Activated CD8-positive, alpha-beta memory T cell treated with anti-CD3 and anti-CD28 coated beads for 1 hour (primary cell): ENCODE data around the gene TBCC.

Experiments
- DNase-seq, 2 donors: peaks; one replicate each; pipeline ENCODE4 v3.0.0-alpha.2; 2020; ENCODE audit warnings: low read depth in 1 of 2; ENCODE audit errors: extremely low read depth in 1 of 2

The TBCC gene

GRCh38 chr6:42771741-42772100 lies 25.8 kb upstream of the TBCC start:
- no peak for DNase-seq

DNA sequence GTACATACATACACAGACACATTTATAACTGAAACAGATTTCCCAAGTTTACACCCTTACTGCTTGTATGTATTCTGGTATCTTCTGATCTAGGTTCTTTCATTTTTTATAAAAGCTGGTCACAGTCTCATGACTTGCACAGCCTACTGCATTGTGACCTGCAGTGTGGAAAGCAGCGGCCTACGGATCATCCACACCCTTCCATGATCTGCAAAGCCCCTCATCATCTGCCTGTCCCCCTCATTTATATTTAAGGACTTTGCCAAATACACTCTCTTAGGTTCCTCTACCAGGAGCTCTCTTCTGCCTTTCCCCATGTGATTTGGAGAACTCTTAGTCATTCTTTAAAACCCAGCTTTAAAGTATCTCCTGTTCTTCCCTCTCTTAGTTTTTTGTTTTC lies 23.9 kb upstream of the TBCC start:
- no peak for DNase-seq

DNA sequence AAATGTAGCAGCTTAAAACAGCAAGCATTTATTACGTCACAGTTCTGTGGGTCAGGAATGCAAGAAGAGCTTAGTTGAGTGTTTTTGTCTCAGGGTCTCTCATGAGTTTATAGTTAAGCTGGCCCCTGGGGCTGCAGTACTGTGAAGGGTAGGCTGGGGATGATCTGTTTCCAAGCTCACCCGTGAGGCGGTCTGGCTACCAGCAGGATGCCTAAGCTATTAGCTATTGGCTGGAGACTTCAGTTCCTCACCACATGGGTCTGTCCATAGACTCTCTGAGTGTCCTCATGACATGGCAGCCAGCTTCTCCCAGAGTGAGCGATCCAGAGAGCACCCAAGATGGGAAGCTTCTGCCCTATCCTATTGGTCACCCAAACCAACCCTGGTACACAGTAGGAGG lies 23.1 kb upstream of the TBCC start:
- no peak for DNase-seq

GRCh38 chr6:42766163-42766670 lies 20.3 kb upstream of the TBCC start:
- no peak for DNase-seq

DNA sequence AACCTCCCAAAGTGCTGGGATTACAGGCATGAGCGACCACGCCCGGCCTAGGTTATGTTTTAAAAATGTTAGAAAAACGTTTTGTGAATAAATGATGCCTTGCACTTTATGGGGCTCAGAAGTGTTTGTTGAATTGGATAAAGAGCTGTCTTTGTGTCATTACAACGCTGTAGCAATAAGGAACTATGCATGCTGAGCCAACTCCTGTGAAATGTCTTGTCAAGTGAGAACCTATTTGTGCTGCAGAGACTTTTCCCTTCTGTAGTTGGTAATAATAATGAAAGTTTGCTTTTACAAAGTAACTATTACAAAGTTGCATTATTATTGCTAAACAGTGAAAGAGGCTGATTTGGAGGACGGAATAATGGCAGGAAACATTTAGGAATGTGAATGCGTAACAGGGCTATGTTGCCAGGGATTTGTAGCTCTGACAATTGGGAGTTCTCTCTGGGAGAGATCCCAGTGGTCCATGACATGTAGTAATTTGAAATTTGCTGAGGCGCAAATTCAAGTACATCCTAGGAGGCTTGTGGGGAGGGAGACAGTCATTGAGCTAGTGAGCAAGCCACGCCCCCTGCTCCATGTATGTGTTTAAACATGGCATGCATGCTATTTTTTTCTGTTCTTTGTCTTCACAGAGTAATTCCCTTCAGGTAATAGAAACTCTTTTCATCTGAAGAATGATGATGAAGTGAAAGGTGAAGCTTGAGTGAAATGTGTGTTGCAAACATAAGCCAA lies 19.2 kb upstream of the TBCC start:
- no peak for DNase-seq

DNA sequence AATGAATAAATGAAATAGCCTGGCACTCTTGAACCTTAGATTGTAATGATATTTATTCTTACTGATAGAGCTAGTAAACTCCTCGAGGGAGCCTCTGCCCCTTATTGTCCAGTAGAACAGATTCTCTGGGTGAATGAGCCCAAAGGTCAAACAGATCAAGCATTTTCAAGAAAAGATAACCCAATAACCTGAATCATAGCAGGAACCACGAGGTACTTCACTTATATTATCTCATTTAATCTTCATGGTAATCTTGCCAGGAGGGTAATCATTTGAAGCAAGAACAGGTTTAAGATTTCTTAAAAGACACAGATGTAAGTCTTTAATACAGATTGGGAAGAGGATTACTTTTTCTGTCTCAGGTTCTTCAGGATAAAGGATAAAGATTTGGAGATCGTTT lies 17.0 kb upstream of the TBCC start:
- DNase-seq, result no peak

GRCh38 chr6:42762426-42762859 lies 16.5 kb upstream of the TBCC start:
- no peak for DNase-seq

DNA sequence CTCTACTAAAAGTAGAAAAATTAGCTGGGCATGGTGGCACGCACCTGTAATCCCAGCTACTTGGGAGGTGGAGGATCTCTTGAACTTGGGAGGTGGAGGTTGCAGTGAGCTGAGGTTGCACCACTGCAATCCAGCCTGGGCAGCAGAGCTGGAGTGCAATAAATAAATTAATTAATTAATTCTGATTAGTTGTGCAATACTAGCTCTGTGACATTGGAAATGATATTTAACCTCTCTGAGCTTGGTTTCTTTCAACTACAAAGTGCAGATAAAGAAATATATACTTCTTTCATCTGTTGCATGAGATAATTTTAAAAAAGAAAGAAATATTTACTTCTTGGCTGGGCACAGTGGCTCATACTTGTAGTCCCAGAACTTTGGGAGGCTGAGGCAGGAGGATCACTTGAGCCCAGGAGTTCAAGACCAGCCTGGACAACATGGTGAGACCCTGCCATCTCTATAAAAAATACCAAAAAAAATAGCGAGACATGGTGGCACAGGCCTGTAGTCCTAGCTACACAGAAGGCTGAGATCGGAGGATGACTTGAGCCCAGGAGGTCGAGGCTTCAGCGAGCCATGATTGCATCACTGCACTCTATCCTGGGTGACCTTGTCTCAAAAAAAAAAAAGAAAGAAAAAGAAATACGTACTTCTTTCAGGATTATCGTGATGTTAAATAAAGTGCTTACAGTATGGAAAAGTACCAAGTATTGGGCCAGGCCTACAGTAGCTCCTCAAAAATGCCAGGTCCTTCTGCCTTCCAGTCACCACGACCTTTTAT lies 15.6 kb upstream of the TBCC start:
- no peak for DNase-seq

DNA sequence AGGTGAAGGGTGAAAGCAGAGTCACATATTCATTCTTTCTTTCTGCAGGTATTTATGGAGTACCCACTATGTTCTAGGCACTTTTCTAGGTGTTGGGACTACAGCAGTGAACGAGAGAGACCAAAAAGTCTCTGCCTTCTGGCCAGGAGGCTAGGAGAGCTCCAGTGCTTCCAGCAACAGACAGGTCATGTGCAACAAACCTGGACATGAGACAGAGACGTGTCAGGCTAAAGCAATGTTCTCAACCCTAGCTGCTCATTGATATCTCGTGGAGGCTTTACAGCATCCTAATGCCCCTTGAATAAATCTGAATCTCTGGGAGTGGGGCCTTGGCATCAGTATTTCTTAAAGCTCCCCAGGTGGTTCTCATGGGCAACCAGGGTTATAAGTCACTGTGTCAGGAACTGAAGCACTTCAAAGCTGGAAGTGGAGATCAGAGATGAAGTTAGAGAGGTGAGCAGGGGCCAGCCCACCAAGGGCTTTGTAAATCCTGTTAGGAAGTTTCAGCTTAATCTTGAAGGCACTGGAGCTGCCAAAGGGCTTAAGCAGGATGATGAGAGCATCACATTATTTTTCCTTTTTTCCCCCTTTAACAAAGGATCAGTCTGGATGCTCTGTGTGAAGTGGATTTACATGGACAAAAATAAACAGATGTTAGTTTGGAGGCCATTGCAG lies 13.0 kb upstream of the TBCC start:
- no peak for DNase-seq

DNA sequence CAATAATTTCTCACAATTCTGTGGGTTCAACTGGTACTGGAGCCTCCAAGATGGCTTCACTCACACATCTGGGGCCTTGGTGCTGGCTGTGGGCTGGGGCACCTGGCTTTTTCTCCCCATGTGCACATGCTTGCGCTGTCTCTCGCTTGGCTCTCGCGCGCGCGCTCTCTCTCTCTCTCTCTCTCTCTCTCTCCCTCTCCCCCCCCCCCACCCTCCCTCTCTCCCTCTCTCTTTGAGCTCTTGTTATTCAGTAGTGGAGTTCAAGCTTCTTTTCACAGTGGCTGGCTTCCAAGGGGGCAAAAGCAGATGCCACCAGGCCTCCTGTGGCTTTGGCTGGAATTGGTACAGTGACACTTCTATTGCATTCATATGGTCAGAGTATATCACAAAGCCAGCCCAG lies 10.8 kb upstream of the TBCC start:
- no peak for DNase-seq

DNA sequence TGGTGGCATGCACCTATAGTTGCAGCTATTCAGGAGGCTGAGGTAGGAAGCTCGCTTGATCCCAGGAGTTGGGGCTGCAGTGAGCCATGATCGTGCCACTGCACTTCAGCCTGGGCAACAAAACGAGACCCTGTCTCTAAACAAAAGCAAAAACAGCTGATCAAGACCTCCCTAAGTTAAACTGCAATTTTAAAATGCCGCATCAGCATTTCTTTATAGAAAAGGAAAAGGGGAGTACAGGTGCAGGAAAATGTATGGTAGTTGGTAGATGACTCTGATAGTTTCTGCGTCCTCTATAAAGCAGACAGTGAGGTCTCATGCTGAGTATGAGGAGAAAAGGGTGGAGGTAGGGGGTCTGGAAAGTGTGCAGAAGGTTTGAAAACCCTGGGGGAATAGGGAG lies 8.9 kb upstream of the TBCC start:
- no peak for DNase-seq

- no peak for DNase-seq
Measured at GRCh38 chr6:42751055-42751454, 5.2 kb upstream of the TBCC start.

DNA sequence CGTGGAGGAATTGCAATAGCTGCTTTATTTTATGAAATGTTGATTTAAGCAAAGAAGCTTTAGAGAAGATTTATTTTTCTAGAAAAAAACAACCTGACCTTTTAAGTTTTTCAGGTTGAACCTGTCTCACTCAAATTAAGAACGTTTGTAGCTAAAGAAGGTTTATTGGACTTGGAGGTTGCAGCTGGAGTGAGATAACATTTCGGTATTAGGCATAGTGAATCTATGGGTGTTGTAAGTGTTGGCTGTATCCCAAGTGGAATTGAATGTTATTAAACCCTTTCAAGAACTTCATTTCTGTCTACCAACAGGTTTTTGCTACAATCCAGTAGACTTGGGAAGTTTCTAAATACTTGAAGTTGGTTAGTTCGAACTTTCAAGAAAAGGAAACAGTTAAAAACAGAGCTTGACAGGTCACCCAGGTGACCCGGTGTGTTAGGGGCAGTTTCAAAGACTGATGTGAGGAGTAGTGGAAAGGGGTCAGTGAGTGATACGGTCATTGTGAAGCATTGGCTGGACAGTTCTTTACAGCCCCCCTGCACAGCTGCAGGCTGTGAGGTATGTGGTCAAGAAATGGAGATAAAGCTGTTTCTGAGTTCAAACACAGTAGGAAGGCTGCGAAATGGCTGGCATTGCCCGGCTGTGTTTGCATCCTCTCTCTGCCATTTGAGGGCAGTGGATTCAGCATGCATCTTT lies 2.4 kb upstream of the TBCC start:
- no peak for DNase-seq

DNA sequence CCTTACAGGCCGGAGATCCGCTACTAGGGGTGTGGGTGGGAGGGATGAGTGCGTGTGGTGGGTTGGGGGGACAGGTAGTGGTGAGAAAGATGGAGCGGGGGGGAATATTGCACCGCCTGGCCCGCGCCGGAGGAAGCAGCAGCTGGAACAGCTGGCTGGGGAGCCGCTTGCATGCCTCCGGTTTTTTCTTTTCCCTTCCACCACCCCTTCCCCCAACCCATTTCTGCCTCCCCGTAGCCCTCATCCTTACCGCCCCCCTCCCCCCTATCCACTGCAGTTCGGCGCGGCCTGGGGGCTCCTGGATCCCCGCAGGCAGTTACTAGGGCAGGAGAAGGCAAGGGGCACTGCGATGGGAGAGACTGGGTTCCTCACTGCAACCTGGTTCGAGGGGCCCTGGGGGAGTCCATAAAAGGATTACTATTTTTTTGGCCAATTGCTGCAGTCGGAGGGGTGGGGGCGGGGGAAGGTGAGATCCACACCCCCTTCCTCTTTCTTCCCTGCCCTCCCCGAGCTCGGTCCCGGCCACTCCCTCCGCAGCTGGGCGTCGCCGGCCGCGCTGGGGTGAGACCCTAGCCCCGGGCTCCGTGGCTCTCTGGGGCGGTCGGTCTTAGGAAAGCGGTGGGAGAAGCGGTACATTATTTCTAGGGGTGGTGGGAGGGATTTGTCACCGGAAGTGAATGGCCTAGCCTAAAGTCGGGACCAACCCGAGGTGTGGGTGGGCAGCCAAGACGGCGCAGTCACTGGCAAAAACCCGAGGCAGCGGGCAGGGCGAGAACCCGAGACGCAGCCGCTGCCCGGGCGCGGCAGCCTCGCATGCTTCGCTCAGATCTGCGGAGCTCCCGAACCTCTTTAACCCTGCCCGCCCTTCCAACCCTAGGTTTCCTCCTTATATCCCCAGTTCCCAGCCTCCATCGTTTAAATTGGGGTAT lies 824 bp upstream of the TBCC start:
- DNase-seq, result peak; percentile 36 to 67

GRCh38 chr6:42745083-42745639 lies 742 bp downstream of the TBCC start:
- DNase-seq, result no peak

GRCh38 chr6:42744351-42744893 lies 1.5 kb downstream of the TBCC start:
- DNase-seq, result no peak

DNA sequence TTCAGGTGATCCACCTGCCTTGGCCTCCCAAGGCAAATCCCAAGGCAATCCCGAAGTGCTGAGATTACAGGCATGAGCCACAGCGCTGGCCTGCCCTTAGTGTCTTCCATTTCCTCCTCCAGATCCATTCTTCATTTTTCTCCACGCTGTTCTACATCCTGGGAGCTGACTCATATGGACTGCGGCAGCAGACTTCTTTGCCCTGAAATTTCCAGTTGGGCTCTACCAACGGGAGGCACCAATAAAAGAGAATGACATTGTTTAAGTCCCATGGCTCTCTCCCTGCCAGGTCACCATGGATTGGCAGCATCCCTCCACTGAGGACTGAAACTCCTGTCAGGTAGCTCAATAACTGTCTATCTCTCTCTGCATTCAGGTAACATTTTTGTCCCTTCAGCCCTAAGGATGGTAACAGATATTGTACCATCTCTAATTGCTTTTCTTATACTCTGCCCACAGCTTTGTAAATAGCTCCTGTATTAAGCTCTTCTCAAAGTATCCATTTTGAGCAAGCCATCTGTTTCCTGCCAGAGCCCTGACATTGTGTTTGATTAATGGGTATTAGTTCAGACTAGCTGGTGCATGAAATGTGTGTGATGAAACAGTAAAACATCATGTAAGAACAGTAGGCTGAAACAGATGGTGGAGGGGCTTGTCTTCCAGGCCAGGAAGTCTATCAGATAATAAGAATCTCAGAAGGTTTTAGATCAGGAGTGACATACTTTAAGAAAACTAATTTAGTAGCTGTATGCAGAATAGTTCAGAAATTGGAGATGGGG lies 3.6 kb downstream of the TBCC start:
- no peak for DNase-seq

DNA sequence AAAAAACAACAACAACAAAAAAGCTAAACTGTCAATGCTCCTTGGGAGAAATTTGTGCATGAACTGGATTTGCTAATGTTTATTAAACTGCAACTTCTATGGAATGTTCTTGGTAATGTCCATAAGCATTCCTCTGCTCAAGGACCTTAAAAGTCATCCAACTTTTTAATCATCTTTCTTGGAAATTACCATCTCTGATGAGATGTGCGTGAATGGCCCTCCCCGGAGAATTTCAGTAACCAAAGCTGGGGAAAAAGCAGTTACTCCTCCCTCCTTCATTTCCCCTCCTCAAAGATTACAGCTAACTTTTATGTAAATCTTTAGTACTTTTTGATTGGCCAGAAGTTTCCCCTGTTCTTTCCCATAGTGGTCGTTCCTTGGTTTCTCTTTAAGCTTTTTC lies 5.2 kb downstream of the TBCC start:
- no peak for DNase-seq

- DNase-seq, result no peak
Measured at GRCh38 chr6:42735976-42736375, 9.9 kb downstream of the TBCC start.
